Measurements from ENCODE around the gene NUTM2G. TPM values are rescaled to one million over a fixed set of nuclear protein-coding genes. Genes with fewer than 3 reads are reported as not detected.
"Not testable (repeated sequence)": the region's sequence is repeated elsewhere in the genome, so short reads cannot be mapped to it uniquely, and the experiment has no call there.

NUTM2G gene
- total RNA-seq, 1 donor from 2014 or later: not detected

- DNase-seq (ENCODE audit: low read depth): not testable (repeated sequence)
These were observed 13.5 kb downstream of the NUTM2G start for GRCh38 chr9:96942181-96942580.

GRCh38 chr9:96949346-96949745 is 20.7 kb downstream of the NUTM2G start:
- DNase-seq (ENCODE audit: low read depth): not testable (repeated sequence)

DNA sequence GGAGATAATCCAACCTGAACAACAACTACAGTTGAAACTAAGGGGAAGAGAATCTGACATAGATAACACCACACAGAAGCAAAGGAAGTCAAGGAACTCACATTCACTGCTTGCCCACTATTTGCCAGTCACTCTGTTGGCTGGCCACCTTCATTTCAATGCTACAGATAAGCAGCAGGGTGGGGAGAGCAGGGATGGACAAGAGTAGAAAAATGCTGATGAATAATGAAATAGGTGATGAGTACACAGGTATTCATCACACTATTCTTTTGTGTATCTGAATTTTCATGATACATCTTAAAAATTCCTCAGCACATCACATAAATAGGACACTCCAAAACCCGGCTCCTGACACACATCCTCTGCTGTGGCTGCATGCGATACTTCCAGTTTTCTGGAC is 21.9 kb downstream of the NUTM2G start:
- not testable (repeated sequence) for DNase-seq (ENCODE audit: low read depth)

- DNase-seq (ENCODE audit: low read depth): peak; percentile 8
These were observed 38.9 kb downstream of the NUTM2G start for GRCh38 chr9:96967591-96967990.

DNA sequence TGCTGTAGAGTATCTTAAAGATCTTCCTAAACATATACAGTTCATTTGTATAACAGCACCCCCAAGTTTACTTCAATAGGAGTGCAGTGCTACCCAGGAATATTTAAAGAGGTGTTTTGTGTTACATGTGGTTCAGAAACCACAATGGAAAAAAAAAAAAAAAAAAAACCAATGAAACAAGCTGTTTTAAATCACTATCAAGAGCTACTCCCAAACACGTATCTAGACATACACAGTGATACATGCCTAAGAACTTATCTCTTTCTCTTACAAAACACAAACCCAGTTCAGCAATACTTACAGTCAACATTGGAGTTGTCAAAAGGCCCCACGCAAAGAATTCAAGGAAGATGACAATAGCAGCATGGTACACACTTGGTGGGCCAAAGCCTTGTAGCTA is 43.9 kb downstream of the NUTM2G start:
- not testable (repeated sequence) for DNase-seq (ENCODE audit: low read depth)

DNA sequence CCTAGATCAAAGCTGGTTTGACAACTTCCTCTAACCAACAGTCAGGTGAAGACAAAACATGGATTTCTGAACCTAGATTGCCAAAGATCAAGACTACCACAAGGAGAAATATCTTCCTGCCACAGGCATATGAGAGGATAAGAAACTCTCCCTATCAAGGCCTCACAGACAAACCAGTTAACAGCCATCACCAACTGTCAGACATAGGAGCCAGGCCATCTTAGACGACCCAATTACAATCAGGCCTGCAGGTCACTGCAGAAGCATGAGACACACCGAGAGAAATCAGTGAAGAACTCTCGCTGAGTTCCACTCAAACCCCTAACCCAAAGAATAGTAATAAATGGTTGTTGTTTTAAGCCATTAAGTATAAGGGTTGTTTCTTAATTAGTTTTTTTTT is 45.4 kb downstream of the NUTM2G start:
- DNase-seq (ENCODE audit: low read depth): not testable (repeated sequence)

- peak; percentile 18 for DNase-seq (ENCODE audit: low read depth)
These were observed 55.0 kb downstream of the NUTM2G start for GRCh38 chr9:96983496-96984122.

- DNase-seq (ENCODE audit: low read depth): peak; percentile 9
These were observed 55.5 kb downstream of the NUTM2G start for GRCh38 chr9:96984139-96984538.

DNA sequence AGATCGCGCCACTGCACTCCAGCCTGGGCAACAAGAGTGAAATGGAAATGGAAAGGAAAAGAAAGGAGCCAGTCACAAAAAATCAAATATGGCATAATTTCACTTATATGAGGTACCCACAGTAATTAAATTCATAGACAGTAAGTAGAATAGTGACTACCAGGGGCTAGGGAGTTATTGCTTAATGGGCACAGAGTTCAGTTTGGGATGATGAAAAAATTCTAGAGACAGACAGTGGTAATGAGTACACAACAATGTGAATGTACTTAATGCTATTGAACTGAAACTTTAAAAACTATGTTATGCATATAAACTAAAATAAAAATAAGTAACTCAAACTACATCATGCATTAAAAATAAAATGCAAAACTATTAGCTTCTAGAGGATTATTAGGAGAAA is 56.2 kb downstream of the NUTM2G start:
- DNase-seq (ENCODE audit: low read depth): not testable (repeated sequence)

Other genes with a start within 250 kb of the NUTM2G start
- gene ZNF510, start 150.8 kb upstream of the NUTM2G start, total RNA-seq: 15.1 and 17.2 TPM in 2 replicates
- 4.1 and 5.7 TPM in 2 replicates for gene ZNF782, start 74.3 kb upstream of the NUTM2G start, total RNA-seq
- 0.36 and 0.83 TPM in 2 replicates for gene CTSV, start 110.3 kb downstream of the NUTM2G start, total RNA-seq